ENCODE results near the gene PTPRQ.

Gene PTPRQ

DNA sequence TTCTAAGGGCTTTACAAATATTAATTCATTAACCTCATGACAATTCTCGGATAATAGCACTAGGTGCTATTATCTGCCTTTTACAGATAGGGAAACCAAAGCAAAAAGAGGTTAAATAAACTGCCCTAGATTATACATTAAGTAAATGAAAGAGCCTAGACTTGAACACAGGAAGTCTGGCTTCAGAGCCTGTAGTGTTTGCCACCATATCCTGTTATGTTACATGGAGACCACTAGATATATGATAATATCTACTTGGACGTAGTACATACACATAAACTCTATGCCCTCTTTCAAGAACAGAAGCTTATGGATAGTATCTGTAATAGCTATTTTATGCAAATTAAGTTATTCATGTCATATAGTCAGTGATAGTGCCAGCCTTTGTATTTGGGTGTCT is 246.5 kb downstream of the PTPRQ start:
- DNase-seq (ENCODE audit: low read depth, low spot score): no peak
- H3K27ac ChIP-seq: no peak overlapping the region

DNA sequence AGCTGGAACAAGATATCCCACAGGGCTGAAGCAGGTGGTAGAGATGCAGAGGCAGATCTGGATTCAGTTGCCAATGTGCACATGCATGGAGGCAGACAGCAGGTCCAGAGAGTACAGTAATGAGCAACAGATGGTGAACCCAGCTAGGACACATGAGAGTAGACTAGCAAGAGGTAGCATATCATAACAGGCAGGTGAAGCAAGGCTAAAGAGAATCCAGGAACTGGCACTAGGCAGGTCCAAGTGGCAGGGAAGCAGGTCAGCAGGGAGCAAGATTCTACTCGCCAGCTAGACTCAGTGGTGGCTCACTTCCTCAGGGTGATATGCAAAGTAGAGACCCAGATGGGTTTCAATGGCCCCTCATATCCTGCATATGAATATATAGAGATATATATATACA is 248.1 kb downstream of the PTPRQ start:
- DNase-seq (ENCODE audit: low read depth, low spot score): no peak
- no peak overlapping the region for H3K27ac ChIP-seq

DNA sequence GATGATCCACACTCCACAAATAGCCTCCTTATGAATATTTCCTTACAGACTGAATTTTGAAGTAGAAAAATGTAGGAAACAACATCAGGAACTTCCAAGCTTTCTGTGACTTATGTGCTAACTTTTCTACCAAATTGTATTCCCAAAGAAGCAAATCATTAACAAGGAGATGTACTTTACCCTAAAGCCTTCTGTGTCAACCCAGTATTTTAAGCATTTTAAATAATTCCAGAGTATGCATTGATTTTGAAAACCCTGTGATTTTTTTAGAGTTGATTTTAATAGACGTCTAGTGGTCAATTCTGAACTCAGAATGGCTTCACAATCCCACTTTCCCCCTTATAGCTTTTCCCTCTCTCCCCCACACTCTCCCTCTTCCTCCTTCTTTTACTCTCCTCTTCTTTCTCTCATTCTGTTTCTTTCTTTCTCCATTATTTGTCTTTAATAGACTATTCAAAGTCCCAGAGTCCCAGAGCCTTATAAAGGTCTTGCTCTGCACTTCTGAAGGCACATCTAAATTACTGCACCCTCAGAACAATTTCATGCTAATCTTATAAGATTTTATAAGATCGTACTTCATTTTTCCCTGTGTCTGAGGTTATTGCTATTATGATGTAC is 253.3 kb downstream of the PTPRQ start:
- H3K27ac ChIP-seq: no peak overlapping the region
- DNase-seq (ENCODE audit: low read depth, low spot score): no peak

DNA sequence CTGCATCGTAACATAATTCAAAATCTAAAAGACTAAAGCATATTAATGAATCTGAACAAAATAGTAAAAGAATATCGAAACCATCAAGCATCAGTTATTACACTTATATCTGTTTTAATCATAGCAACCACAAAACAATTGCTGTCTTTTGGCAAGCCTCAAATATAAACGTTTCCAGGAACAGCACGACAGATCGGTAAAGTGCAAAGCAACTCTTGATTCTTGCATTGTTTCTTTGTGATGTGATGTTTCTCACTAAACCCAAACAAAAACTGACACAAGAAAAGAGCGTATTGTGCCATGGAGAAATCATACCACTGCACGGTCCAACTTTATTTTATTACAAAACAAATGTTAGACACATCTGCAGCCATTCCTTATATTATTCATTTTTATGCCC is 254.2 kb downstream of the PTPRQ start:
- no peak overlapping the region for H3K27ac ChIP-seq
- no peak for DNase-seq (ENCODE audit: low read depth, low spot score)

DNA sequence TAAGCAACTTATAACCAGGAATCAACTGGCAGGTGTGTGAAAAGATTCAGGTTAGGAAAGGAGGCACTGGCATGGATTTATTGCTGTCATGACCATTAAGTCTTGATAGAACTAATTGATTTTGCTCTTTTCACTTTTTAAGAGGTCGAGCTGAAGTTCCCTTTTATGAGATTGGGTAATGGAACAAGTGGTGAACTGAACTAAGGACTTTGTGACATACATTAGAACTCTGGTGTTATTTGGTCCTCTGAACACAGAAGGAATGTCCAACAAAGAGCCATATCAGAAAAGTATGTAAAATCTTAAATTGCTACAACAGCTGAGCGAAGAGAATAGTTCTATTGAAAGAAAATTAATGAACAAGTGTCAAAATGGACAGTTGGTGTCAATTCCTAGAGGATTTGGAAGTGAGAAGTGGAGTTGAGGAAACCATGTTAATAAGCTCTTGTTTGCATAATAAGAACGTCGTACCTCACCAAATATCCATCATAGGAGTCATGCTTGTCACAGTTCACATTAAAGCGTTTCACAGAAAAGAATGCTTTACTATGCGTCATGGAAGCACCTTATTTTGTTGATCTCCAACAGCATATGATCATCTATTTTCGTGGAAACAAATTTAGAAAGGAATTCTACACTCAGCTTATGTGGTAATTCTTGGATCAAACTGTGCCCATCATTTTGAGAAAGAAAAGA is 255.0 kb downstream of the PTPRQ start:
- no peak for DNase-seq (ENCODE audit: low read depth, low spot score)
- H3K27ac ChIP-seq: no peak overlapping the region

DNA sequence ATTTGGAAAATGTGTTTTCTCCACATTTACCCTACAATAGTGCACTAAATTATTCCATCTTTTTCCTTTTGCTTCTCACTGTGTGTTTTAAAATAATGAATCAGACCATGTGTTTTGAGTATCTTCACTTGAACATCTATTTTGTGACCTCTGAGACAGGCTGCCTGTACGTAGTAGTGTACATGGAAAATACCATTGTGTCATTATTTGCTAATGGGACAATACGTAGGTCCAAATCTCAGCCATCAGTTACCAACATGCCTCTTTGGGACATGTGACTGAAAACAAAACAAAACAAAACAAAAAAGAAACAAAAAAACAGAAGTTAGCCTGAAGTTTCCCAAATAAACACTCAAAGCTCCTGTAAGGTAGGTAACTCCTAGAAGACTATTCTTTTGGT is 256.3 kb downstream of the PTPRQ start:
- no peak for DNase-seq (ENCODE audit: low read depth, low spot score)
- no peak overlapping the region for H3K27ac ChIP-seq

DNA sequence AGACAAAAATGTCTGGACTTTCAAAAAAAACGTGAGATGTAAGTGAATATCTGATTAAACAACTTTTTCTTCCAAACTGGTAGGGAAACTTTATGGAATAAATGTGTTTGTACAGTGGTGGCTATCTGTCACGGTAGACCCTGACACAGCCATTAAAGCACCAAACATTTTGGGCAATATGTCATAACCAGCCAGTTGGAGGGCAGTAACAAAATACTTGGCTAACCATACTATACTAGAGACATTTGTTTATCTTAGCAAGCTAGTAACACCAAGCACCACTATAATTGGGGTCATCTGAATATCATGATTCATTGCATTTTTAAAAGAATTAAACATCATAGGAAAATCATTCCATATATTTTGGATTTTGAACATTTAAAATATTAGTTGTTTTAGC is 257.4 kb downstream of the PTPRQ start:
- DNase-seq (ENCODE audit: low read depth, low spot score): no peak
- no peak overlapping the region for H3K27ac ChIP-seq

DNA sequence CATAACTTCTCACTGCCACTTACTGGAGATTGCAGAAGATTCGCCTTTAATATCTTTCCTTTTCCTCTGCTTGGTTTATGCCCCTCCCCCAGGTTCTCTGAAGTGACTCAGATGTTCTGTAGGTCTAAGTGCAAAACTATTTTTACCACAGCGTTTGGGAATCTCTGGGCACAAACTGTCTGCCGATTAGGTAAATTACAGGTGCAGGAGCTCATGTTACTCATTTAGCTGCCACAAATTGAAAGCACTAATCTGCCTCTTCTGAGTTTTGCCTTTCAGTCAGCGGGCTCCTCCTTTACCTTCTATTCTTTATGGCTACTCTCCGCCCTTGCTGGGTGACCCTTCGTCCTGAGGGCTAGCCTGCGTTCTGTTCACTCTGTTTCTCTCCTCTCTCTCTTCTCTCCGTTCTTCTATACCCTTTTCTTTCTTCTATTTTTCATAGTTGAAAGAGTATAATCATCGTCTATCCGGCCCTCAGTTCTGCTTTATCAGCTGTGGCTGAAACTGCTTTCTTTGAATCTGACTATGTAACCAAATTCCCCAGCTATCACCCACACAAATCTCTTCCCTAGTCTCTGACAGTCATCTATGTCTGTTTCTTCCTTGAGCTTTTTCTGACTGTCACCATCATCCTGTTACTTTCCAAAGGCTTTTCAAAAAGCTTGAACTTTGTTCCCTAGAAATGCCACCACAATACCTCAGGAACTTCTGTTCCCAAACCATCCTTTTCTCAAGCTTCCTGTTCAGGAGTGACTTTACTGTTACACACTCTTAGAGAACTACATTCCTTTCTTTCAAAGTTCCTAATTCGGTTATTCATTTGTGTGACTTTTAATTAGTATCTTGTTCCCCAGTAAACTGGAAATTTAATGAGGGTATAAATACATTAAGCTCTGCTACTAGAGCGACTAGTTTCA is 259.1 kb downstream of the PTPRQ start:
- H3K27ac ChIP-seq: no peak overlapping the region
- DNase-seq (ENCODE audit: low read depth, low spot score): peak; percentile 8

DNA sequence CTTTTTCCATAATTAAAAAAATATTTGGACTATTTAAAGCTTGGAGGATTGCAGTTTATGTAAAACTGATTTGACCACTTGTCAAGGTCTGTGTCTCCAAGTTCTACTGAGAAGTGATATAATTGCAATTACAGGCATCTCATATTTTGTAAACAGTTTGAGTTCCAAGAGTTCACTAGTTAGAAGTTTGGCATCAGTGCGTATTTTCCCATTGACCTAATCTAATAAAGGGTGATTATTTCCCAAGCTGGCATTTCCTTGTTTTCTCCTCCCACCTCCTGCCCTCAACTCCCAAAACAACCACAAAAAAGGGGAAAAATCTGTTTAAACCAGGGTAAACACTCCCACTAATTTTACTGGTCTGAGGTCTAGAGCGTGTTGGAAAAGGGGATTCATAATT is 260.4 kb downstream of the PTPRQ start:
- no peak overlapping the region for H3K27ac ChIP-seq

DNA sequence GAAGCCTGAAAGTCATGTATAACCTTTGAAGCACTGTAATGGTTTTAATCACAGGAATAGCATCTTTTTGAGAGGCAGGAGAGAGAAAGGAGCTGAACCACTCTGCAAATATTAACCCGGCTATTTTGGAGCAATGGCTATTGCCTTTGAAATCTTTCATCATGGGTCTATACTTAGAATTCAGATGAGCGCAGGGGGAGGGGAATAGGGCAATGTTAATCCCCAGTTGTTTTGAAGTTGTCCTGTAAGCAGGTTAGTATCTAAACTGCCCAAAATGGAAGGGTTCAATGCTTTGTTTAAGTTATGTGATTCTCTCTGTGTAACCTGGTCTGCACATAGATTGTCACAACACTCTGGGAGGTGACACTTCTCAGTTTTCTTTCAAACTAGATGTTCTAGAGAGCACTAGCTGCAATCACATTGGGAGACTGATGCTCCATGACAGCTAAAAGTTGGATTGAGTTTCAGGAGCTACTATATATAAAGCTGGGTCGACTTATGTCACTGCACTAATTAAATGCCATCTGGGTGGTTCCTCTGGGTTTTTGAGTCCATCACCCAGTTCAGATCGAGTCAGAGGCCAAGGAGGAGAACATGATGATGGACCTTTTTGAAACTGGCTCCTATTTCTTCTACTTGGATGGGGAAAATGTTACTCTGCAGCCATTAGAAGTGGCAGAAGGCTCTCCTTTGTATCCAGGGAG is 263.2 kb downstream of the PTPRQ start, which contains the start of gene MYF6:
MYF6 (plus strand) TSS at position 509 of the 704 bp plus-strand sequence; CDS start at position 595, 86 bp downstream.
- DNase-seq (ENCODE audit: low read depth, low spot score): no peak
- no peak within 1 kb of the TSS for H3K27ac ChIP-seq

More for the DNA sequence above, 260.4 kb downstream of the PTPRQ start:
- DNase-seq (ENCODE audit: low read depth, low spot score): no peak

DNA sequence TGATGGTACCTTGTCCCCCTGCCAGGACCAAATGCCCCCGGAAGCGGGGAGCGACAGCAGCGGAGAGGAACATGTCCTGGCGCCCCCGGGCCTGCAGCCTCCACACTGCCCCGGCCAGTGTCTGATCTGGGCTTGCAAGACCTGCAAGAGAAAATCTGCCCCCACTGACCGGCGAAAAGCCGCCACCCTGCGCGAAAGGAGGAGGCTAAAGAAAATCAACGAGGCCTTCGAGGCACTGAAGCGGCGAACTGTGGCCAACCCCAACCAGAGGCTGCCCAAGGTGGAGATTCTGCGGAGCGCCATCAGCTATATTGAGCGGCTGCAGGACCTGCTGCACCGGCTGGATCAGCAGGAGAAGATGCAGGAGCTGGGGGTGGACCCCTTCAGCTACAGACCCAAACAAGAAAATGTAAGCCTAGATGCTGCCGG is 263.8 kb downstream of the PTPRQ start:
- H3K27ac ChIP-seq: no peak overlapping the region
- no peak for DNase-seq (ENCODE audit: low read depth, low spot score)

DNA sequence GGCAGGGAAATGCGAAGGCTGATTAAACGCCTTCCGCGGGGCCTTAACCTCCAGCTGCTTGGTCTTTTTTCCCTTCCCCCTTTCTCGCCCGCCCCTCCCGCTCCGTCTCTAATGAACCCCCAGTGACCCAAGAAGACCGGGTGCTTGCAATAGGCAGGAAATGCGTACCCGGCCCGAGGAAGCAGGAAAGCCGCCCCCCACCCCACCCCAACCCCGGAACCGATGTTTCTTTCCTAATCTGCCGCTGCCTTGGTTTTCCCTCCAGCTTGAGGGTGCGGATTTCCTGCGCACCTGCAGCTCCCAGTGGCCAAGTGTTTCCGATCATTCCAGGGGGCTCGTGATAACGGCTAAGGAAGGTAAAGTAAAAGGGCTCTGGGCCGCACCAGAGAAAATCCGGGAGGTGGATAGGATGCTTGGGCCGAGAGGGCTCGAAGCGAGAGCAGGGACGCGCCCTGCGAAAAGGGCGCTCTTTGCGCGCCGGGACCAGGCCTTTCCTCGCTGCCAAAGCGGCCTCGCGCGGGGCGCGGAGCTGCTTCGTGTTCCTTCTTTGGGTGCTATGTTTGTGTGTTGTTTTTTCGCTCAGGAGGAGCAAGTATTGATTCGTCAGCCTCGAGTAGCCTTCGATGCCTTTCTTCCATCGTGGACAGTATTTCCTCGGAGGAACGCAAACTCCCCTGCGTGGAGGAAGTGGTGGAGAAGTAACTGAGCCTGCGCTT is 264.4 kb downstream of the PTPRQ start:
- H3K27ac ChIP-seq: no peak overlapping the region
- no peak for DNase-seq (ENCODE audit: low read depth, low spot score)

DNA sequence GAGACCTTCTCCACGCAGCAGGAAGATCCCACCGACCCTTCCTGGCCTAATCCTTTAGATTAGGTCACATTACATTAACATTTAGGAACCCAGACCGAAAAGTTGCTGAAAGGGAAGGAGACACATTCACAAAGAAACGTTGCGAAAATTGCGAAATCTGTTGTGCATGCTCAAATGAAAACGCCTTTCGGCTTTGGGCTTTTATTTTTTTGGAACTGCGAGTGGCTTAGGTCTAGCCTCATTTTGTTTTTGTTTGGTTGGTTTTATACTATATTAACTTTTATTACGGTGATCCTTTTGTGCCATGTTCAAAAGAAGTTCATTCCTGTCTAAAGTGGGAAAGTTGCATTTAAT is 264.9 kb downstream of the PTPRQ start:
- no peak for DNase-seq (ENCODE audit: low read depth, low spot score)
- H3K27ac ChIP-seq: no peak overlapping the region

DNA sequence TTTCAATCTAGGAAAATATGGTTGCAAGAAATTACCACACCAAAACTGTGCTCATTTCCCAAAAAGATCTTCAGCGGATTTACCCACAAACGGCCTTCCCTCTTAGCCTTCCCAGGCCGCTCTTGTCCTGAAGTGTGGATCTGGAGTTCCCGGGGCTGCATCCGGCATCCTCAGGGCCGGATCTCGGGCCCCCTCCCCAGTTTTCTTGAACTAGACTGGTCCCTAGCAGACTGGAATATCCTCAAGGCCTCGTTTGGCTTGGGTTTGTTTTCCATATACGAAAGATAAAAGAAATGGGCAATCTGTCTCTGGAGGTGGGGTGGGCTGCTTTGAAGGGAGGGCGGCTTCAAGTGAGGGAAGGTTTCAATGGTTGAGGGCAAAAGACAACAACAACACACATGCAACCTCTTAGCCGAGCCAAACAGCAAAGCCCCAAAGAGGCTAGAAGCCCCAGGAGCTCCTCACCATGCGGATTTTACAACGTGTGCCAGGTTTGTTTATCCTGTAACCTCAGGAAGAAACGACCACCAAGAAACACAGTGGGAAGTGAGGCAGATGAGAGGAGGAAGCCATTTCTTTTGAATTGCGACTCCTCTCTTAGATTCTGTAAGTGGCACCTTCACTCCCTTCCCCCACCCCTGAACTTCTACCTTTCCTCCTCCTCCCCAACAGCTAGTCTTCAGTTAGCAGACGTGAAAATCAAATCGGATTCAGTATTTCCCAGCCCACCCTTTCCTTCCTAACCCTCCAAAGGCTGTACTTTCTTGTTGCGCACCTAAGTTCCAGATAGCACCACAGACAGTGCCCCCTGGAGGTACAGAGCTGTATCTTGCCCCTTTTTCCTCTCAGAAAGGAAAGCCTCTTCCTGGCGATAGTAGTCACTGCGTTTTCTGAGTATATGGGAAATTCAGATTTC is 266.0 kb downstream of the PTPRQ start:
- no peak for DNase-seq (ENCODE audit: low read depth, low spot score)
- no peak overlapping the region for H3K27ac ChIP-seq

DNA sequence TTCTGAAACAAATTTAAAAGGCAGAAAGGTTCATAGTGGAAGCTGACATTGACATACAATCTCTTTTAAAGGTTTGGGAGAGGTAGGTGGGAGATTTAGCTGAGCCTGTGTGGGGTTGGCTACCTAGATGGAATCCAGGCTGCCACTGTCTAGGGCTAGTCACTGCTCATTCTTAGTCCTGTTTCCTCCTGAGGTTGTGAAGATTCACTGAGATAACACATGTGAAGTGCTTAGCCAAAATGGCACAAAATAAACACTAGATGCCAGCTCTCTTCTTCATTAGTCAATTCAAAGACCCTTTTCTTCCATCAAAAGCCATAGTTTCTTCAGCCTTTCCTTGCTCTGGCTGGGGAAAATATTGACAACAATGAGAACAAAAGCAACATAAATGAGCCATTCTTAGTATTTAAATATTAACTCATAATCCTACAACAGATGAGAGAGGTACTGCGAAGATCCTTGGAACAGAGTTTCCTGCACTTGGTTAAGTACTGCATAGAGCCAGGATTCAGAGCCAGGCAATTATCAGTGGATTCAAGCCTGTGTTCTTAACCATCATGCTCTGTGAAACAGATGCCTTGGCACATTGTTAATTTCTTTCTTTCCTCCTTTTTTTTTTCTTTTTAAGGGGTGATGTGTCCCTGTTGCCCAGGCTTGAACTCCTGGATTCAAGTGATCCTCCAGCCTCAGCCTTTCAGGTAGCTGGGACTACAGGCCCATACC is 266.9 kb downstream of the PTPRQ start:
- no peak overlapping the region for H3K27ac ChIP-seq
- no peak for DNase-seq (ENCODE audit: low read depth, low spot score)

DNA sequence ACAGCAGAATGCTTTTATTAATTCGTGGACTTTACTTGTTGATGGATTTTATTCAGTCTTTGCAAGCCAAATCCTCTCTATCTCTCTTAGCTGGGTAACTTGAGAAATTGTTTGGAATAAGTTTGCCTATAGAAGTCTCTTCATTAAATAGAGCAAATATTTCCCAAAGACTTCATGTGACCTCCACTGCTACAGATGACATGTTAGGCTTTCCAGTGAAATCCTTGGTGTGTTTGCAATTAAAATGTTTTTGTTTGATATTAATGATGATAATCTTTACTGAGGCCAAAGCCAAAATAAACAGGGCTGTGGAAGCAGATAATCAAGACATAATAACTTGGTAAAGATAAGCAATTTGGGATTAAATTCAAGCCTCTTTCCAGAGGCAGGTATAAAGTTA is 267.8 kb downstream of the PTPRQ start:
- no peak overlapping the region for H3K27ac ChIP-seq
- no peak for DNase-seq (ENCODE audit: low read depth, low spot score)

DNA sequence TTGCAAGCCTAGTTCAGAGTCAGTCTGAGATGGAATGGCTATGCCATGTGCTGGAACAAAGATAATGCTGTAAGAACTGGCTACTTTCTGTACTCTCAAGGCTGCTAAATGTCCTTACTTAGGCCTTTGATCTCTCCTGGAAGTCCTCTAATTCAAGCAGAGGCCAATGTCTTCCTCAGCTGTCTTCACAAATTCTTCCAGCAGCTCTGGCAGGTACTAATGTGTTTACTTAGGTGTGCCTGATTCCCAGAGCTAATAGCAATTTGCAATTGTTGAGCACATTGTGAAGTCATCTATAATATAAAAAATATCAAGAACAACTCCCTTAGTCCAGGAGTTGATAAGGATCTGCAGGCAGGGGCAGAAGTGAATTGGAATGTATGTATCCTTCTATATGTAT is 268.8 kb downstream of the PTPRQ start:
- DNase-seq (ENCODE audit: low read depth, low spot score): no peak
- H3K27ac ChIP-seq: no peak overlapping the region

DNA sequence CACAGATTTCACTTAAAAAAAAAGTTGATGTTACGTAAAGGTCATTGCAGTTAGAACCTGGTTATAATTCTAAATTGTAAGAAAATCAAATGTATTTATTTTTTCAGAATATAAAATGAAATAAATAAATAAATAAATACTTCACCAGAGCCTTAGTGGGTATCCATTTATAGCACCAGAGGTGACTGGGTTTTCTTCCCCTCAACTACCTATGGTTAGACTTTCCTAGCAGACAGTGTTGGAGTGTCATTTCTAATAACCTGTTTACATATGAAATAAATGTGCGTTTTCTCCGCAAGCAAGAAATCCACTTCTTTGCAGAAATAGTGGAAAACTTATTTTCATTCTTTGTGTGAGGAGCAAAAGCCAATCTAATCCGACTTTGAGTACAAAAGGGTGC is 269.4 kb downstream of the PTPRQ start:
- H3K27ac ChIP-seq: no peak overlapping the region
- DNase-seq (ENCODE audit: low read depth, low spot score): no peak
